Measurements from ENCODE around the gene IFFO2. TPM values are rescaled to one million over a fixed set of nuclear protein-coding genes. Genes with fewer than 3 reads are reported as not detected.

IFFO2 gene
- total and polyA plus RNA-seq, 2 of the 13 experiments (the other 11 are each of a cell fraction or from before 2014, with no cell fraction given), result 7.3 to 16.7 TPM

GRCh38 chr1:18948913-18949685, 7.4 kb downstream of the IFFO2 start (continued):
- TF ChIP-seq ZNF512 (CRISPR knock-in tag; IDR thresholded peaks at IDR 0.05) (peak; percentile 33; the same call in 1 of the 2 replicates), GZF1 (CRISPR knock-in tag; IDR thresholded peaks at IDR 0.05) (no peak), ZNF343 (CRISPR knock-in tag; IDR thresholded peaks at IDR 0.05) (0 out of 2 replicates have a peak, but pooled peaks have one; percentile 24), THAP7 (CRISPR knock-in tag; IDR thresholded peaks at IDR 0.05) (peak; percentile 89), PITX1 (CRISPR knock-in tag; IDR thresholded peaks at IDR 0.05) (peak; percentile 61), GTF2F1 (IDR thresholded peaks at IDR 0.05; ENCODE audit: low read length) (no peak), RORA (CRISPR knock-in tag; IDR thresholded peaks at IDR 0.05) (0 out of 2 replicates have a peak, but pooled peaks have one; percentile 35), ZSCAN21 (CRISPR knock-in tag; IDR thresholded peaks at IDR 0.05; ENCODE audit: borderline replicate concordance) (peak; percentile 64; the same call in 1 of the 2 replicates), ZNF367 (CRISPR knock-in tag; IDR thresholded peaks at IDR 0.05; ENCODE audit: borderline replicate concordance) (0 out of 2 replicates have a peak, but pooled peaks have one; percentile 79), PLSCR1 (CRISPR knock-in tag; IDR thresholded peaks at IDR 0.05; ENCODE audit: borderline replicate concordance) (peak; percentile 41; the same call in 1 of the 2 replicates), ZNF891 (CRISPR knock-in tag; IDR thresholded peaks at IDR 0.05) (peak; percentile 80), RXRA (CRISPR knock-in tag; IDR thresholded peaks at IDR 0.05) (peak; percentile 63), SETDB1 (CRISPR knock-in tag; IDR thresholded peaks at IDR 0.05; ENCODE audit: borderline replicate concordance) (no peak), POLR2AphosphoS2 (IDR thresholded peaks at IDR 0.05; ENCODE audit: low read depth, low read length) (no peak), TBP (CRISPR knock-in tag; IDR thresholded peaks at IDR 0.05) (no peak), TRIM24 (CRISPR knock-in tag; IDR thresholded peaks at IDR 0.05) (no peak), ZNF280D (CRISPR knock-in tag; IDR thresholded peaks at IDR 0.05) (peak; percentile 90), ZNF503 (CRISPR knock-in tag; IDR thresholded peaks at IDR 0.05) (peak; percentile 82), SSRP1 (CRISPR knock-in tag; IDR thresholded peaks at IDR 0.05) (no peak), POLR2A (IDR thresholded peaks at IDR 0.05; ENCODE audit: insufficient read depth in 1 of 2, low read depth in 2 of 2, low read length in 2 of 2) (peak in 1 of 2 experiments; percentile 74; a peak in 2 of 4 replicates)
